Thymus (tissue), 11 donors: ENCODE results near the gene CELF2. TPM values are rescaled to one million over a fixed set of nuclear protein-coding genes. Genes with fewer than 3 reads are reported as not detected.
A peak's percentile ranks its signal among the peaks of the same experiment; 100 is the strongest.

Source experiments
- DNase-seq, 9 donors: peaks; one replicate each; pipeline ENCODE4 v3.0.0-alpha.2; 2013; ENCODE audit warnings: low spot score in 9 of 9, low read depth in 6 of 9, missing footprints in 1 of 9
- H3K27ac ChIP-seq, 2 donors: one replicate each; pipeline ENCODE4 v1.5.1; 2013; ENCODE audit warnings: control low read depth in 1 of 2, low read depth in 1 of 2, low read length in 1 of 2, mild to moderate bottlenecking in 1 of 2, moderate library complexity in 1 of 2
- H3K27me3 ChIP-seq, 2 donors: one replicate each; pipeline ENCODE4 v1.5.1; 2013; ENCODE audit warnings: low read length in 1 of 2; ENCODE audit not compliant: control insufficient read depth in 2 of 2, insufficient read depth in 1 of 2
- H3K36me3 ChIP-seq, 2 donors: one replicate each; pipeline ENCODE4 v1.5.1; 2013; ENCODE audit warnings: low read length in 1 of 2, mild to moderate bottlenecking in 1 of 2, moderate library complexity in 1 of 2; ENCODE audit not compliant: control insufficient read depth in 2 of 2, insufficient read depth in 2 of 2
- H3K4me1 ChIP-seq, 2 donors: one replicate each; pipeline ENCODE4 v1.5.1; 2013; ENCODE audit warnings: low read length in 2 of 2; ENCODE audit not compliant: control insufficient read depth in 2 of 2, insufficient read depth in 2 of 2
- H3K4me3 ChIP-seq, 2 donors: one replicate each; pipeline ENCODE4 v1.5.1; 2013; ENCODE audit warnings: low read length in 2 of 2, control low read depth in 1 of 2, mild to moderate bottlenecking in 1 of 2
- H3K9me3 ChIP-seq, 2 donors: one replicate each; pipeline ENCODE4 v1.5.1; 2013; ENCODE audit warnings: low read length in 1 of 2, mild to moderate bottlenecking in 1 of 2; ENCODE audit not compliant: control insufficient read depth in 2 of 2, insufficient read depth in 1 of 2
- WGBS: extraction: QIAGEN DNeasy Blood & Tissue Kit; methylation state at CpG from one replicate; pipeline ENCODE4 v1.1.7; 2013; 5-methylcytosine and 5-hydroxymethylcytosine counted together
- polyA plus RNA-seq: library from polyadenylated mRNA; stranded (reverse); fragments of 200-250 nt; gene quantifications from one replicate; pipeline ENCODE4 v1.2.3, GENCODE V29; 2013
- total RNA-seq: library from RNA; stranded (reverse); fragments of 120-200 nt; gene quantifications from one replicate; pipeline ENCODE4 v1.2.4, GENCODE V29; 2013
- donor health status: healthy.

CELF2 gene
- total and polyA plus RNA-seq, 2 donors: 42.4 to 48.1 TPM

DNA sequence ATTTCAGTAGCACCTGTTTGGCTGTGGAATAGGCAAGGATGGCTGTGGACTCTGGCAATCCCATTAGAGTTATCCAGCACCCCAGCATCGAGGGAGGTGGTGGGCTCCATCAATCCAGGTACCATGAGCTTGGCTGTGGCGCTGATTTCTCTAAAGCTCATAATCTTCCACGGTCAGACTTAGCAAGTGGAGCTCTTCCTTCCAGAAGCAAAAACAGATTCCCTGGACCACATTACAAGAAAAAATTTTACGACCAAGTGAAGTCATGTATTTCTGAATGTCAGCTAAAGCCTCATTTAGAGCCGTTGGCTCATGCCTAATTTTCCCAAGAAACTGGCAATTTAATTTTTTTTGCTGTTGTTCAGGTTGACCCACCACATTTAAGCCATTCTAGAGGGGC, 135.1 kb downstream of the CELF2 start:
- H3K9me3 ChIP-seq: no peaks in the 10 kb centered on the region
- H3K4me1 ChIP-seq: peaks cover 64 to 70% of the 10 kb centered on the region in 2 donors
- no peaks in the 10 kb centered on the region for H3K36me3 ChIP-seq
- no peak overlapping the region for H3K27ac ChIP-seq
- H3K4me3 ChIP-seq: no peak overlapping the region
- WGBS: 96% methylated on average over 5 of the region's 5 CpGs
- no peaks in the 10 kb centered on the region for H3K27me3 ChIP-seq
- no peak for DNase-seq

DNA sequence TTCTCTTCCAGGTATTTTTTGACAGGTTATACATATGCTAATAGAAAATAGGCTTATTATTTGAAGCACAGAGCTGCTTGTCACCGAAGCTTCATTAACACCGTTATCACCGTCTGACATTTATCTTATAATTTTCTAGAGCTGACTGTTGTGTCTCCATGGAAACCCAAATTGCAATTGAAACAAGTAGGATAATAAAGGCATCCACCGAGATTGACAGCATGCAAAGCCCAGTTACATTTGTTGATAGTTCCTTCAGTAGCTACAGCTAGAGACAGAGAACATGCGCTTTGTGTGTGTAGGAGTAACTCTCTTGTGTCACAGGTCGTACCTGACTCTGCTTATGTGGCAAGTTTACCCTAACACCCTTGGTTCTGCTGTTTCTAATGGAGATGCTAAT, 135.6 kb downstream of the CELF2 start:
- DNase-seq: no peak
- H3K36me3 ChIP-seq: no peaks in the 10 kb centered on the region
- no peaks in the 10 kb centered on the region for H3K9me3 ChIP-seq
- H3K27me3 ChIP-seq: no peaks in the 10 kb centered on the region
- 95% methylated on average over 6 of the region's 6 CpGs for WGBS
- no peak overlapping the region for H3K27ac ChIP-seq
- no peak overlapping the region for H3K4me3 ChIP-seq
- H3K4me1 ChIP-seq: peaks cover 64 to 70% of the 10 kb centered on the region in 2 donors

DNA sequence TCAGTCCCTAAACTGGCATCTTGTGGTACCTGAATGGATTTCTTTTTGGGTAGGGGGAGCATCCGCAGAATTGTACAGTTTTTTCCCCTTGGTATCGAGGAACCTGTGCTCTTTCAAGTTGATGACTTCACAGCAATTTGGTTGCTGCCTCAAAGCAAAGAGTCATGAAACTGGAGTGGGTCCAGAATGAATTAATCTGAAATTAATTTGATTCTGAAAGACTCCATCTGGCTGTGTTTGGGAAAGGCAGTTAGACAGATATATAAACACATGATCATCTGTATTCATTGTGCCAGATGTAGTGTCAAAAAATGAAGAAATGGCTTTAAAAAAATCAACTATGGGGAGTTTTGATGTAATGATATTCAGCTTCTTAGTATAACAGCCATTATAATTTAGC, 136.1 kb downstream of the CELF2 start:
- DNase-seq: no peak
- no peaks in the 10 kb centered on the region for H3K27me3 ChIP-seq
- H3K36me3 ChIP-seq: no peaks in the 10 kb centered on the region
- peaks cover 62 to 67% of the 10 kb centered on the region in 2 donors for H3K4me1 ChIP-seq
- over 99% methylated on average over 2 of the region's 2 CpGs for WGBS
- H3K4me3 ChIP-seq: no peak overlapping the region
- H3K27ac ChIP-seq: no peak overlapping the region
- H3K9me3 ChIP-seq: no peaks in the 10 kb centered on the region

DNA sequence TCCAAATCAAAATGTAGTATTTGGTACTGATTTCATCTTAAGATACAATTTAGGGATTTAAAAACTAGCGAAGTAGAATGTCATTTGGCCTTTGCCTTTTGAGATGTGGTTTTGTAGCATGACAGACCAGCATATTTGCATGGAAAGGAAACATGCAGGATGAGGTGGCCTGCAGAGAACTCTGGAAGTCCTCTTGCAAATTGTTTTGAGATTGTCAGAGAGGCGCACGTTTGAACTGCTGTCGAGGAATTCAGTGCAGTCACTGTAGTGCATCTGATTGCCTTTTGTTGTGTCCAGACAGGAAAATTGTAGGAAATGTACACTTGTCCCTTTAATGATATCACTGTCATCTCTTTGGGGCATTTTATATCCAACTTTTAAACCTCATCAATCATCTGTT, 136.7 kb downstream of the CELF2 start:
- Histone ChIP-seq H3K9me3 (peaks cover 0 to 2% of the 10 kb centered on the region in 2 donors), H3K36me3 (no peaks in the 10 kb centered on the region), H3K4me3 (no peak overlapping the region), H3K4me1 (peaks cover 56 to 62% of the 10 kb centered on the region in 2 donors), H3K27ac (no peak overlapping the region), H3K27me3 (no peaks in the 10 kb centered on the region)
- DNase-seq: no peak
- 72% methylated on average over 4 of the region's 4 CpGs for WGBS

DNA sequence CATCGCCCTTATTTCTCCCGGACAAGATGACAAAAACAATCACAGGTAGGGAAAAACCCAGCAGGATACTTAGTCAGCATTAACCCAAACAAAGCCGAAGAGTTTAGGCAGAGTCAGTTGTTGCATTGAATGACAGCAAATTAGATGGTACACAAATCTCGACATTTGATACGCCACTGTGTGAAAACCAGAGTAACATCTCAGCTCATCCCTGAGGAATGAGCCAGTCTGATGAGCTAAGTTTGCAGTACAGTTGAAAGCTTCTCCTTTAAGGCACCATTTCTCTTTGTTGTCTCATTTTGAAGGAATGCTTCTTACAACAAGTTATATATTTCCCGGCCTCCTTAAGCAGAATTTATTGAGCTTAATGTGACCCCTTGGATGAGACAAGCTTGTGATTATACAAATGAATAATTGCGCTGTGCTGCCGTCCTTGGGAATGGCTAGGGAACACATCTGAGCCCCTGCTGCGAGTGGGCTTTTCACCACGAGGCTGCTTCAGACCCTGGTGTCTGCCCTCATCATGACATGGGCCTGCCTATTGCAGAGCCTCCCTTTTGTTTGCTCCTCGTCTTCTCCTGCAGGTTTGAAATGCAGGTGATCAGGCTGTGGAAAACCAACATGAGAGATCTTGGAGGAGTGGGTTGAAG, 137.3 kb downstream of the CELF2 start:
- Histone ChIP-seq H3K4me1 (peaks cover 51 to 65% of the 10 kb centered on the region in 2 donors), H3K27ac (peak overlapping the region in 1 of 2 donors; percentile 22), H3K4me3 (no peak overlapping the region), H3K9me3 (peaks cover 0 to 4% of the 10 kb centered on the region in 2 donors), H3K27me3 (no peaks in the 10 kb centered on the region), H3K36me3 (no peaks in the 10 kb centered on the region)
- no peak for DNase-seq
- 93% methylated on average over 11 of the region's 11 CpGs for WGBS

DNA sequence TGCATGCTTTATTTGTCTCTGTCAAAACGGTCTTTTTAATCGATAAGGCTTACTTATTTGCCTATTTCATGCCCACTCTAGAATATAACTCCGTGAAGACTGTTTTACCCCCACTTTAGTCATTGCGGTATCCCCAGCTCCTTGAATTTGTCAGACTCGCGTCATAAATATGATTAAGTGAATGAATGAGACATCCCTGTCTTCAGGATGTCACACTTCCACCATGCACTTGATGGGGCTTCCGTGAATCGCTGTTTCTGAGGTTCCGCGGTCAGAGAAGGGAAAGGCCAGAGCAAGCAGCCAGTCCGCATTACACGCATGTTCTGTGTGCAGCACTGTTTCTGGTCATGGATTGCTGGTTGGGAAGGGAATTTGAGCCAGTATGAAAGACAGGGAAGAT, 138.8 kb downstream of the CELF2 start:
- 98% methylated on average over 12 of the region's 12 CpGs for WGBS
- Histone ChIP-seq H3K27ac (no peak overlapping the region), H3K36me3 (no peaks in the 10 kb centered on the region), H3K27me3 (no peaks in the 10 kb centered on the region), H3K9me3 (peaks cover 0 to 4% of the 10 kb centered on the region in 2 donors), H3K4me3 (no peak overlapping the region), H3K4me1 (peaks cover 53 to 66% of the 10 kb centered on the region in 2 donors)
- DNase-seq: no peak

DNA sequence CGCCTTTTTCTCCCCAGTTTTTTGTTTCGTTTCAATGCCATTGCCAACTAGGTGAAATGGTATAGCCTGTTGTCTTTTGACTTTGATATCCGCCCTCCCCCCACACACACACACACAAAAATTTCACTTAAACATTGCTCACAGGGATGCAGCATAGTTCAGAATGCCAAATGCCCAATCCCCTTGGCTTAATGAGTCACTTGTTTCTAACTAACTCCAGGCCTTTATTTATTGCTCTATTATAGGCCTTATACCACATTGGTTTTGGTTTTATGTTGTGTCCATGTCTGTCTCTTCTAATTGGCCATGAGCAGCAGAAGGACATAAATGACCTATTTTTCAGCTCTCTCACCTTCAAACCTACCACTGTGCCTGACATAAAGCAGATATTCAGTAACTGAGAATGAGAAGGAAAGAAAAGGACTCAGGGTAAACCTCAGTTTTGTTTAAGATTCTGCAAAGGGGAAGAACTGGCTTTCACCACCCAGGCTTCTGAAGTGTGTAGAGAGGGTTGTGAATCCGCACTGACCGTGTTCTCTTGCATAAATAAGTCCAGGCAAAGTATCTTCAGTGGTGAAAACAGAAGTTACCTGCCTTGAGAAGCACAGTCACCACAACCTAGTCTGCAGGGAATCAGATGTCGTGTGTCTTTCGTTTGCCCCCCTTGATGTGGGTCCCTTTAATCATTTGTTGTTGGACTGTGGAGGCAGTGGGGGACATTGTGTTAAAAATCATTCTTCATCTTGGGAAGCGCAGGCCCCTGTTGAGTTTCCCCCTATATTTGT, 139.8 kb downstream of the CELF2 start:
- 63% methylated on average over 8 of the region's 8 CpGs for WGBS
- H3K27ac ChIP-seq: peak overlapping the region; percentile 15 to 66
- no peaks in the 10 kb centered on the region for H3K36me3 ChIP-seq
- H3K9me3 ChIP-seq: peaks cover 0 to 8% of the 10 kb centered on the region in 2 donors
- peaks cover 55 to 68% of the 10 kb centered on the region in 2 donors for H3K4me1 ChIP-seq
- H3K27me3 ChIP-seq: no peaks in the 10 kb centered on the region
- no peak for DNase-seq
- no peak overlapping the region for H3K4me3 ChIP-seq

DNA sequence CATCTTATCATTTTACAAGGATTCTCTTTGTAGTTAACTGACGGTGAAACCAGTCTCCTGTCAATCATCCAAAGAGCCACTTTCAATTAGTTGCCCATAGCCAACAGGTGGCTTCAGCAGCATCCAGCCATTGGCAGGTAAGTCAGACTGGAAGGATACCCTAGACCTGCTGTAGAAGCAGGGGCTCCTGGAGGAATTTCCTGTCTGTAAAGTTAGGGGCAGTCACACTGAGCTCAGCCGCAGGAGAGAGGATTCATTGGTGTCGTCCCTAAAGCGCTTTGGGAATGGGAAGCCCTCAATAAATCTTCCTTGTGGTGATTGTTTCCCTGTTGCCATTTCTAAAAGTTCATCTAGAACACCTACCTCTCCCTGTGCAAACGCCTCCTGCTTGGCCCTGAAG, 140.4 kb downstream of the CELF2 start:
- no peak for DNase-seq
- Histone ChIP-seq H3K27me3 (no peaks in the 10 kb centered on the region), H3K36me3 (no peaks in the 10 kb centered on the region), H3K4me1 (peaks cover 55 to 69% of the 10 kb centered on the region in 2 donors), H3K4me3 (no peak overlapping the region), H3K27ac (no peak overlapping the region), H3K9me3 (peaks cover 0 to 8% of the 10 kb centered on the region in 2 donors)
- WGBS: 96% methylated on average over 5 of the region's 5 CpGs

DNA sequence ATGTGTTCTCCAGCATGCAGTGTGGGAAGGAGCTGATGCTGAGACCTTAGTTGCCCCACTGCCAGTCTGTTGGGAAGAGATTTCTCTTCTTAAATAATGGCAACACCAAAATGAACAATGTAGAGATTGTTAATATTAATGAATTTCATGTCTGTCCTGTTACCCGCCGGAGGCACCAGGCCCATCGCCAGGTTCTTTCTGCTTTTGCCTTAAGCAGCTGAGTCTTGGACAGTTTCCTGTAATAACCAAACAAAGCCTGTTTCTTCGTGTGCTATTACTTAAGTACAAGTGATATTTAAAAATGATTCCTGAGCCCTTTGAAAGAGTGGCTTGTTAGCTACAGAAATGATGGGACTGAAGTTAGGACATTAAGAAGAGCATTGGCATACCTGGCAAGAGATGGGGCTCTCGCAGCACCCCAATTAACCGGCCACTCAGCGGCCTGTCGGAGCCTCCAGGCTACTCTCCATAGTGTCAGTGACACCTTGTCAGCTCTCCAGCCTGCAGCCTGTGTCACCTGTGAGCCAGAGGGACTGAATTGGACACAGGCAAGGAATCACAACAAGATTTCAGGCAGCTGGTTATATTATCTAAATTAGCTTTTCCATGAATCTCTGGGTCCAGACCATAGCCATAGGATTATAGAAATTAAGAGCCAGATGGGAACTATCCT, 142.0 kb downstream of the CELF2 start:
- H3K9me3 ChIP-seq: peaks cover 0 to 8% of the 10 kb centered on the region in 2 donors
- peaks cover 52 to 79% of the 10 kb centered on the region in 2 donors for H3K4me1 ChIP-seq
- no peak overlapping the region for H3K27ac ChIP-seq

More for the DNA sequence above, 142.0 kb downstream of the CELF2 start:
- H3K36me3 ChIP-seq: no peaks in the 10 kb centered on the region
- DNase-seq: no peak
- no peaks in the 10 kb centered on the region for H3K27me3 ChIP-seq
- H3K4me3 ChIP-seq: no peak overlapping the region
- WGBS: 85% methylated on average over 8 of the region's 8 CpGs
